ENCODE measurements around the gene ARL8B. TPM values are rescaled to one million over a fixed set of nuclear protein-coding genes. Genes with fewer than 3 reads are reported as not detected.

The ARL8B gene
- total and polyA plus RNA-seq, 2 donors (not counting 1 experiment from before 2014, with no cell fraction given): 74.8 to 98.4 TPM

DNA sequence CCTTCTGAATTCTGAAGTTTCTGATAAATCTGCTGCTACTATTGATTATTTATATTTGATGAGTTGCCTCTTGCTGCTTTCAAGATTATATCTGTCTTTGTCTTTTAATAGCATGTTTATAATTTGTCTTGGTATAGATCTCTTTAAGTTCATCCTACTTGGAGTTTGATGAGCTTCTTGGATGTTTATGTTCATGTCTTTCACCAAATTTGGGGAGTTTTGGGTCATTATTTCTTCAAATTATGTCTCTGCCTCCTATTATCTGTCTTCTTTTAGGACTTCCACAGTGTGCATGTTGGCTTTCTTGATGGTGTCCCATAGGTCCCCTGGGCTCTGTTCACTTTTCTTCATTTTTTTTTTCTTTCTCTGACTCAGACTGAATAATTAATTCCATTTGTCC, 33.1 kb downstream of the ARL8B start:
- H3K4me1 ChIP-seq (ENCODE audit: control insufficient read depth, extremely low read depth, insufficient read depth, low read length): no peaks in the 10 kb centered on the region
- peaks cover 84% of the 10 kb centered on the region for H3K79me2 ChIP-seq (ENCODE audit: control insufficient read depth, insufficient read depth, low read length)
- H3K27me3 ChIP-seq (ENCODE audit: control insufficient read depth, insufficient read depth, low read length): no peaks in the 10 kb centered on the region
- no peak overlapping the region for H3K4me3 ChIP-seq (replicated peaks in 1 of 4; ENCODE audit: control extremely low read depth in 1 of 4, insufficient read depth in 1 of 4, low read depth in 3 of 4, low read length in 4 of 4)
- H3K9me3 ChIP-seq (ENCODE audit: control insufficient read depth, insufficient read depth, low read depth, low read length): no peaks in the 10 kb centered on the region
- no peak overlapping the region for H3K4me2 ChIP-seq (ENCODE audit: extremely low read depth, insufficient read depth, low read length)
- H2AFZ ChIP-seq (ENCODE audit: low read length): no peak overlapping the region
- DNase-seq (ENCODE audit: low read depth in 2 of 2): no peak
- TF ChIP-seq EZH2 (IDR thresholded peaks at IDR 0.05; ENCODE audit: low read length, missing control alignments): no peak
- TF ChIP-seq, protein P1, sequence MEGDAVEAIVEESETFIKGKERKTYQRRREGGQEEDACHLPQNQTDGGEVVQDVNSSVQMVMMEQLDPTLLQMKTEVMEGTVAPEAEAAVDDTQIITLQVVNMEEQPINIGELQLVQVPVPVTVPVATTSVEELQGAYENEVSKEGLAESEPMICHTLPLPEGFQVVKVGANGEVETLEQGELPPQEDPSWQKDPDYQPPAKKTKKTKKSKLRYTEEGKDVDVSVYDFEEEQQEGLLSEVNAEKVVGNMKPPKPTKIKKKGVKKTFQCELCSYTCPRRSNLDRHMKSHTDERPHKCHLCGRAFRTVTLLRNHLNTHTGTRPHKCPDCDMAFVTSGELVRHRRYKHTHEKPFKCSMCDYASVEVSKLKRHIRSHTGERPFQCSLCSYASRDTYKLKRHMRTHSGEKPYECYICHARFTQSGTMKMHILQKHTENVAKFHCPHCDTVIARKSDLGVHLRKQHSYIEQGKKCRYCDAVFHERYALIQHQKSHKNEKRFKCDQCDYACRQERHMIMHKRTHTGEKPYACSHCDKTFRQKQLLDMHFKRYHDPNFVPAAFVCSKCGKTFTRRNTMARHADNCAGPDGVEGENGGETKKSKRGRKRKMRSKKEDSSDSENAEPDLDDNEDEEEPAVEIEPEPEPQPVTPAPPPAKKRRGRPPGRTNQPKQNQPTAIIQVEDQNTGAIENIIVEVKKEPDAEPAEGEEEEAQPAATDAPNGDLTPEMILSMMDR (conservative IDR thresholded peaks at IDR 0.05 in 1 of 2, IDR thresholded peaks at IDR 0.05 in 1 of 2; ENCODE audit: low read depth in 1 of 2, low read length in 2 of 2): no peak
- no peaks in the 10 kb centered on the region for H3K36me3 ChIP-seq (ENCODE audit: control insufficient read depth, insufficient read depth, low read length)
- no peak overlapping the region for H3K9ac ChIP-seq (ENCODE audit: insufficient read depth, low read length)
- H4K20me1 ChIP-seq (ENCODE audit: control insufficient read depth, extremely low read depth, insufficient read depth, low read length): no peaks in the 10 kb centered on the region
- no peak overlapping the region for H3K27ac ChIP-seq (ENCODE audit: insufficient read depth, low read length)

DNA sequence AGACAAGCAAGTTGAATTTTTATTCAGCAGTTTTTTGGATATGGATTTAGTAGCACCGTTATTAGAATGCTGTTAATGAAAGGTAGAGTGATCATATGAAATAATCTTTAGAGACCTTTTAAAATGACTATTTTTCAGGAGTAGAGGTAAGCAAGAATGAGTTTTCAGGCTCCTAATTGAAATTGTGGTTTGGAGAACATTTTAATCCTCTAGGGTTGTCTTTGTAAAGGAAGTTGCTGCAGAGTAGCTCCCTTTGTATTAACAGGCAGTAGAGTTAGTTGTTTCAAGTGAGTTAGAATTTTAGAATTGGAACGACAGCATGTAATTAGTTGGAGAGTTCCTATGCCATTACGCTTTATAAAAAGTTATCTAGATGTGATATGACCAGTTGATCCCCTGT, 38.2 kb downstream of the ARL8B start:
- H3K9ac ChIP-seq (ENCODE audit: insufficient read depth, low read length): no peak overlapping the region
- peak in 1 of 2 donors; percentile 15 for DNase-seq (ENCODE audit: low read depth in 2 of 2)
- H3K9me3 ChIP-seq (ENCODE audit: control insufficient read depth, insufficient read depth, low read depth, low read length): no peaks in the 10 kb centered on the region
- no peak overlapping the region for H3K4me3 ChIP-seq (replicated peaks in 1 of 4; ENCODE audit: control extremely low read depth in 1 of 4, insufficient read depth in 1 of 4, low read depth in 3 of 4, low read length in 4 of 4)
- peaks cover 88% of the 10 kb centered on the region for H3K79me2 ChIP-seq (ENCODE audit: control insufficient read depth, insufficient read depth, low read length)
- H3K4me2 ChIP-seq (ENCODE audit: extremely low read depth, insufficient read depth, low read length): no peak overlapping the region
- H2AFZ ChIP-seq (ENCODE audit: low read length): no peak overlapping the region
- TF ChIP-seq EZH2 (IDR thresholded peaks at IDR 0.05; ENCODE audit: low read length, missing control alignments): no peak
- TF ChIP-seq, protein P1 (conservative IDR thresholded peaks at IDR 0.05 in 1 of 2, IDR thresholded peaks at IDR 0.05 in 1 of 2; ENCODE audit: low read depth in 1 of 2, low read length in 2 of 2): no peak
- H3K4me1 ChIP-seq (ENCODE audit: control insufficient read depth, extremely low read depth, insufficient read depth, low read length): peaks cover 9% of the 10 kb centered on the region
- no peaks in the 10 kb centered on the region for H3K27me3 ChIP-seq (ENCODE audit: control insufficient read depth, insufficient read depth, low read length)
- H4K20me1 ChIP-seq (ENCODE audit: control insufficient read depth, extremely low read depth, insufficient read depth, low read length): peaks cover 7% of the 10 kb centered on the region
- H3K27ac ChIP-seq (ENCODE audit: insufficient read depth, low read length): no peak overlapping the region
- H3K36me3 ChIP-seq (ENCODE audit: control insufficient read depth, insufficient read depth, low read length): no peaks in the 10 kb centered on the region

DNA sequence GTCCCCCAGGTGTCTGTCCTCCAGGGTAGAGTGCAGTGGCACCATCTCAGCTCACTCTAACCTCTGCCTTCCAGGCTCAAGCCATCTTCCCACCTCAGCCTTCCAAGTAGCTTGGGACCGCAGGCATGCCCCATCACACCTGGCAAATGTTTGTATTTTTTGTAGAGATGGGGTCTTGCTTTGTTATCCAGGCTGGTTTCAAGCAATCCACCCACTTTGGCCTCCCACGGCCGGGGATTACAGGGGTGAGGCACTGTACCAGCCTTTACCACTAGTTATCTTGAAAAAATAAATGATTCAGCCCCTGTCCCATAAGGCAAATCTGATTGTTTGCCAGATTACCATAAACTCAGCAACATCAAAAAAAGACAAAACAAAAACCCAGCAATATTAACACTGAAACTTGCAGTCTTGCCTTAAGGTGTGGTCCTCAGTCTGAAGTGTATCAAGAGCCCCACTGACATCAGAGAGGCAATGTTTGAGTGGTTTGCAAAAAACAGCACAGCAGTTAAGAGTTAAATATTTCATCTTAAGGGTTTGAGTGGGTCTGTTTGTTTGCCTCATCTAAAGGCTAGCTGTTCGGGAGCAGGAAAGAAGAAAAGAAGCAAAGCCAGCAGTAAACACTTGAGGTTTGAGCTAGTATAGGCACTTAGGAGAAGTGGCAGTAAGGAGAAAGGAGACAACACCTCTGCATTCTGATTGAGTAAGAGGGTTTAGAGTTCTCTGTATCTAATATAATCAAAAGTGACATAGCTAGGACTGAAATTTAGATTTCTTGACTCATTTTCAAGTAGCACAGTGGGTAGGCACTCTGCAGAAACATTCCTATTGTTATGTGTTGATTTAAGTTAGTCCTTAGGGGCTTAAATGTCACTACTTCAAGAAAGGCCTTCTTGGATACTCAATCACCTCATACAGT, 39.1 kb downstream of the ARL8B start:
- TF ChIP-seq EZH2 (IDR thresholded peaks at IDR 0.05; ENCODE audit: low read length, missing control alignments): no peak
- TF ChIP-seq, protein P1 (conservative IDR thresholded peaks at IDR 0.05 in 1 of 2, IDR thresholded peaks at IDR 0.05 in 1 of 2; ENCODE audit: low read depth in 1 of 2, low read length in 2 of 2): no peak
- H3K4me2 ChIP-seq (ENCODE audit: extremely low read depth, insufficient read depth, low read length): no peak overlapping the region
- H3K79me2 ChIP-seq (ENCODE audit: control insufficient read depth, insufficient read depth, low read length): peaks cover 84% of the 10 kb centered on the region
- H3K9ac ChIP-seq (ENCODE audit: insufficient read depth, low read length): no peak overlapping the region
- no peaks in the 10 kb centered on the region for H3K36me3 ChIP-seq (ENCODE audit: control insufficient read depth, insufficient read depth, low read length)
- no peak overlapping the region for H3K4me3 ChIP-seq (replicated peaks in 1 of 4; ENCODE audit: control extremely low read depth in 1 of 4, insufficient read depth in 1 of 4, low read depth in 3 of 4, low read length in 4 of 4)
- H3K9me3 ChIP-seq (ENCODE audit: control insufficient read depth, insufficient read depth, low read depth, low read length): no peaks in the 10 kb centered on the region
- DNase-seq (ENCODE audit: low read depth in 2 of 2): peak in 1 of 2 donors; percentile 24
- H2AFZ ChIP-seq (ENCODE audit: low read length): no peak overlapping the region
- peaks cover 7% of the 10 kb centered on the region for H4K20me1 ChIP-seq (ENCODE audit: control insufficient read depth, extremely low read depth, insufficient read depth, low read length)
- H3K27me3 ChIP-seq (ENCODE audit: control insufficient read depth, insufficient read depth, low read length): no peaks in the 10 kb centered on the region
- no peak overlapping the region for H3K27ac ChIP-seq (ENCODE audit: insufficient read depth, low read length)
- H3K4me1 ChIP-seq (ENCODE audit: control insufficient read depth, extremely low read depth, insufficient read depth, low read length): peaks cover 9% of the 10 kb centered on the region

All from fibroblast of lung (primary cell).